Activated CD8-positive, alpha-beta memory T cell treated with anti-CD3 and anti-CD28 coated beads for 36 hours (primary cell): ENCODE results near the gene CARS1. TPM values are rescaled to one million over a fixed set of nuclear protein-coding genes. Genes with fewer than 3 reads are reported as not detected.
"Not testable (repeated sequence)": the region's sequence is repeated elsewhere in the genome, so short reads cannot be mapped to it uniquely, and the experiment has no call there.

Experiments
- CTCF ChIA-PET: fragments of 350-600 bp; sonication (Branson Sonifier 250); formaldehyde crosslinking; loops from one replicate; lab custom pipeline; 2021; ENCODE audit warnings: antibody characterized with exemption; lab: Charles Lee
- POLR2A ChIA-PET: fragments of 350-600 bp; sonication (Branson Sonifier 250); formaldehyde crosslinking; loops from one replicate; lab custom pipeline; 2021; ENCODE audit warnings: antibody characterized with exemption; lab: Charles Lee
- total RNA-seq, 2 experiments: library from RNA; stranded (reverse); gene quantifications; one replicate each; pipeline ENCODE4 v1.2.3, GENCODE V29; 2021

Gene CARS1
- total RNA-seq, 2 experiments from 2014 or later, result 92.4 to 96.8 TPM

GRCh38 chr11:3073029-3073435, 15.8 kb upstream of the CARS1 start:
- ChIA-PET POLR2A (interaction anchor here (0.6 kb wide), 1 partner anchor 117 kb away, joined by 3 read pairs; no protein-coding TSS in a partner anchor), CTCF (interaction anchor here (1.0 kb wide), 1 partner anchor 19 kb away, joined by 3 read pairs; no protein-coding TSS in a partner anchor)

- POLR2A ChIA-PET, result no interaction called here
Observed at GRCh38 chr11:3069425-3069824, 12.2 kb upstream of the CARS1 start.

GRCh38 chr11:3066308-3066707, 9.1 kb upstream of the CARS1 start:
- POLR2A ChIA-PET, CTCF ChIA-PET: not testable (repeated sequence)

More at GRCh38 chr11:3069425-3069824, 12.2 kb upstream of the CARS1 start:
- CTCF ChIA-PET, result interaction anchor here (0.6 kb wide), 1 partner anchor 587 kb away, joined by 3 read pairs; no protein-coding TSS in a partner anchor

- POLR2A ChIA-PET, result not testable (repeated sequence)
- CTCF ChIA-PET, result interaction anchor here (0.8 kb wide), 2 partner anchors 13 to 18 kb away, joined by 3 to 4 read pairs; no protein-coding TSS in a partner anchor
Observed at GRCh38 chr11:3064709-3065108, 7.5 kb upstream of the CARS1 start.

- POLR2A ChIA-PET, CTCF ChIA-PET: not testable (repeated sequence)
Observed at GRCh38 chr11:3063876-3064275, 6.7 kb upstream of the CARS1 start.

GRCh38 chr11:3063432-3063831, 6.2 kb upstream of the CARS1 start:
- CTCF ChIA-PET, POLR2A ChIA-PET: not testable (repeated sequence)

GRCh38 chr11:3060436-3061025, 3.3 kb upstream of the CARS1 start:
- ChIA-PET POLR2A (no interaction called here), CTCF (interaction anchor here (2.5 kb wide), 1 partner anchor 31 kb away, joined by 9 read pairs; no protein-coding TSS in a partner anchor)

GRCh38 chr11:3058753-3059664, 1.8 kb upstream of the CARS1 start:
- POLR2A ChIA-PET, result interaction anchor here (0.6 kb wide), 1 partner anchor 11 kb away, joined by 7 read pairs; no protein-coding TSS in a partner anchor
- CTCF ChIA-PET, result interaction anchor here (0.8 to 2.5 kb wide), 2 partner anchors 33 to 526 kb away, joined by 3 to 9 read pairs; no protein-coding TSS in a partner anchor

GRCh38 chr11:3056296-3057068, 741 bp downstream of the CARS1 start:
- POLR2A ChIA-PET, result interaction anchor here (0.9 to 1.2 kb wide), 4 partner anchors 64 to 323 kb away, joined by 3 to 4 read pairs (median 4); partner anchors contain the start of genes NAP1L4 and ZNF195
- CTCF ChIA-PET, result interaction anchor here (1.1 kb wide), 1 partner anchor 523 kb away, joined by 4 read pairs; no protein-coding TSS in a partner anchor

GRCh38 chr11:3055891-3056290, 1.3 kb downstream of the CARS1 start:
- ChIA-PET POLR2A (no interaction called here), CTCF (no interaction called here)

- POLR2A ChIA-PET, result no interaction called here
- CTCF ChIA-PET, result interaction anchor here (1.3 kb wide), 1 partner anchor 39 kb away, joined by 5 read pairs; no protein-coding TSS in a partner anchor
Observed at GRCh38 chr11:3052567-3052966, 4.7 kb downstream of the CARS1 start.

GRCh38 chr11:3052109-3052479, 5.1 kb downstream of the CARS1 start:
- ChIA-PET CTCF (interaction anchor here (1.3 kb wide), 2 partner anchors 13 to 40 kb away, joined by 4 to 5 read pairs; no protein-coding TSS in a partner anchor), POLR2A (no interaction called here)

- CTCF ChIA-PET, result interaction anchor here (1.1 to 2.7 kb wide), 4 partner anchors 14 to 40 kb away, joined by 3 to 25 read pairs (median 4); no protein-coding TSS in a partner anchor
- POLR2A ChIA-PET, result no interaction called here
Observed at GRCh38 chr11:3051196-3052108, 5.8 kb downstream of the CARS1 start.

- ChIA-PET CTCF (interaction anchor here (1.1 to 2.7 kb wide), 4 partner anchors 14 to 53 kb away, joined by 3 to 25 read pairs (median 4); no protein-coding TSS in a partner anchor), POLR2A (interaction anchor here (0.6 to 1.2 kb wide), 4 partner anchors 41 to 75 kb away, joined by 3 read pairs; partner anchors contain the start of gene NAP1L4)
Observed at GRCh38 chr11:3050386-3051195, 6.6 kb downstream of the CARS1 start.

- CTCF ChIA-PET, result interaction anchor here (1.1 to 2.7 kb wide), 5 partner anchors 11 to 104 kb away, joined by 4 to 25 read pairs (median 5); no protein-coding TSS in a partner anchor
- POLR2A ChIA-PET, result interaction anchor here (0.6 to 1.2 kb wide), 4 partner anchors 42 to 74 kb away, joined by 3 read pairs; partner anchors contain the start of gene NAP1L4
Observed at GRCh38 chr11:3049430-3050243, 7.6 kb downstream of the CARS1 start.

GRCh38 chr11:3047637-3048036, 9.6 kb downstream of the CARS1 start:
- POLR2A ChIA-PET, result interaction anchor here (0.6 kb wide), 1 partner anchor 33 kb away, joined by 9 read pairs; no protein-coding TSS in a partner anchor
- CTCF ChIA-PET, result interaction anchor here (1.6 to 2.1 kb wide), 2 partner anchors 9 to 26 kb away, joined by 3 to 8 read pairs; no protein-coding TSS in a partner anchor
